Thymus (tissue), 11 donors: Measurements from ENCODE around the gene PTPRB. TPM values are rescaled to one million over a fixed set of nuclear protein-coding genes. Genes with fewer than 3 reads are reported as not detected.
A peak's percentile ranks its signal among the peaks of the same experiment; 100 is the strongest.

ENCODE experiments used
- DNase-seq, 9 donors: peaks; one replicate each; pipeline ENCODE4 v3.0.0-alpha.2; 2013; ENCODE audit warnings: low spot score in 9 of 9, low read depth in 6 of 9, missing footprints in 1 of 9
- H3K27ac ChIP-seq, 2 donors: one replicate each; pipeline ENCODE4 v1.5.1; 2013; ENCODE audit warnings: control low read depth in 1 of 2, low read depth in 1 of 2, low read length in 1 of 2, mild to moderate bottlenecking in 1 of 2, moderate library complexity in 1 of 2
- H3K27me3 ChIP-seq, 2 donors: one replicate each; pipeline ENCODE4 v1.5.1; 2013; ENCODE audit warnings: low read length in 1 of 2; ENCODE audit not compliant: control insufficient read depth in 2 of 2, insufficient read depth in 1 of 2
- H3K36me3 ChIP-seq, 2 donors: one replicate each; pipeline ENCODE4 v1.5.1; 2013; ENCODE audit warnings: low read length in 1 of 2, mild to moderate bottlenecking in 1 of 2, moderate library complexity in 1 of 2; ENCODE audit not compliant: control insufficient read depth in 2 of 2, insufficient read depth in 2 of 2
- H3K4me1 ChIP-seq, 2 donors: one replicate each; pipeline ENCODE4 v1.5.1; 2013; ENCODE audit warnings: low read length in 2 of 2; ENCODE audit not compliant: control insufficient read depth in 2 of 2, insufficient read depth in 2 of 2
- H3K4me3 ChIP-seq, 2 donors: one replicate each; pipeline ENCODE4 v1.5.1; 2013; ENCODE audit warnings: low read length in 2 of 2, control low read depth in 1 of 2, mild to moderate bottlenecking in 1 of 2
- H3K9me3 ChIP-seq, 2 donors: one replicate each; pipeline ENCODE4 v1.5.1; 2013; ENCODE audit warnings: low read length in 1 of 2, mild to moderate bottlenecking in 1 of 2; ENCODE audit not compliant: control insufficient read depth in 2 of 2, insufficient read depth in 1 of 2
- WGBS: extraction: QIAGEN DNeasy Blood & Tissue Kit; methylation state at CpG from one replicate; pipeline ENCODE4 v1.1.7; 2013; 5-methylcytosine and 5-hydroxymethylcytosine counted together
- polyA plus RNA-seq: library from polyadenylated mRNA; stranded (reverse); fragments of 200-250 nt; gene quantifications from one replicate; pipeline ENCODE4 v1.2.3, GENCODE V29; 2013
- total RNA-seq: library from RNA; stranded (reverse); fragments of 120-200 nt; gene quantifications from one replicate; pipeline ENCODE4 v1.2.4, GENCODE V29; 2013
- donor health status: healthy.

Gene PTPRB
- total and polyA plus RNA-seq, 2 donors, result 2.3 to 2.8 TPM

GRCh38 chr12:70590051-70590450 is 47.2 kb downstream of the PTPRB start:
- H3K9me3 ChIP-seq, result no peaks in the 10 kb centered on the region
- peak in 8 of 9 donors; percentile 29 to 63 (median 42) for DNase-seq
- no peak overlapping the region for H3K4me3 ChIP-seq
- H3K4me1 ChIP-seq, result no peaks in the 10 kb centered on the region
- 36% methylated on average over 6 of the region's 6 CpGs for WGBS
- H3K36me3 ChIP-seq, result no peaks in the 10 kb centered on the region
- H3K27me3 ChIP-seq, result no peaks in the 10 kb centered on the region
- no peak overlapping the region for H3K27ac ChIP-seq

- H3K36me3 ChIP-seq, result no peaks in the 10 kb centered on the region
These were observed 52.9 kb downstream of the PTPRB start for GRCh38 chr12:70584332-70584731.

GRCh38 chr12:70583251-70583650 is 54.0 kb downstream of the PTPRB start:
- Histone ChIP-seq H3K4me1 (no peaks in the 10 kb centered on the region), H3K9me3 (no peaks in the 10 kb centered on the region), H3K36me3 (no peaks in the 10 kb centered on the region), H3K4me3 (no peak overlapping the region), H3K27me3 (no peaks in the 10 kb centered on the region), H3K27ac (no peak overlapping the region)
- DNase-seq, result no peak
- WGBS, result 88% methylated on average over 2 of the region's 2 CpGs

More at GRCh38 chr12:70584332-70584731, 52.9 kb downstream of the PTPRB start:
- no peak for DNase-seq
- Histone ChIP-seq H3K4me1 (no peaks in the 10 kb centered on the region), H3K27me3 (no peaks in the 10 kb centered on the region), H3K27ac (no peak overlapping the region), H3K4me3 (no peak overlapping the region), H3K9me3 (no peaks in the 10 kb centered on the region)
- 99% methylated on average over 2 of the region's 2 CpGs for WGBS

- H3K27ac ChIP-seq, result no peak overlapping the region
- no peaks in the 10 kb centered on the region for H3K36me3 ChIP-seq
- no peak overlapping the region for H3K4me3 ChIP-seq
- DNase-seq, result no peak
- H3K9me3 ChIP-seq, result no peaks in the 10 kb centered on the region
- no peaks in the 10 kb centered on the region for H3K27me3 ChIP-seq
- H3K4me1 ChIP-seq, result no peaks in the 10 kb centered on the region
- 88% methylated on average over 1 of the region's 1 CpG for WGBS
These were observed 56.0 kb downstream of the PTPRB start for GRCh38 chr12:70581208-70581607.

- DNase-seq, result no peak
- Histone ChIP-seq H3K4me3 (no peak overlapping the region), H3K9me3 (no peaks in the 10 kb centered on the region), H3K36me3 (no peaks in the 10 kb centered on the region), H3K27ac (no peak overlapping the region), H3K4me1 (no peaks in the 10 kb centered on the region), H3K27me3 (no peaks in the 10 kb centered on the region)
- WGBS, result 52% methylated on average over 3 of the region's 3 CpGs
These were observed 60.0 kb downstream of the PTPRB start for GRCh38 chr12:70577283-70577634.

- Histone ChIP-seq H3K4me3 (no peak overlapping the region), H3K27me3 (no peaks in the 10 kb centered on the region), H3K9me3 (no peaks in the 10 kb centered on the region), H3K36me3 (no peaks in the 10 kb centered on the region), H3K4me1 (no peaks in the 10 kb centered on the region), H3K27ac (no peak overlapping the region)
- WGBS, result 80% methylated on average over 19 of the region's 19 CpGs
- DNase-seq, result peak in 8 of 9 donors; percentile 17 to 63 (median 26)
These were observed 60.6 kb downstream of the PTPRB start for GRCh38 chr12:70576341-70577282.

GRCh38 chr12:70571705-70572268 is 65.4 kb downstream of the PTPRB start:
- Histone ChIP-seq H3K27ac (no peak overlapping the region), H3K9me3 (no peaks in the 10 kb centered on the region), H3K4me1 (no peaks in the 10 kb centered on the region), H3K36me3 (no peaks in the 10 kb centered on the region), H3K4me3 (no peak overlapping the region), H3K27me3 (no peaks in the 10 kb centered on the region)
- WGBS, result 85% methylated on average over 3 of the region's 3 CpGs
- no peak for DNase-seq

GRCh38 chr12:70571029-70571428 is 66.2 kb downstream of the PTPRB start:
- Histone ChIP-seq H3K36me3 (no peaks in the 10 kb centered on the region), H3K27ac (no peak overlapping the region), H3K4me3 (no peak overlapping the region), H3K27me3 (no peaks in the 10 kb centered on the region), H3K4me1 (no peaks in the 10 kb centered on the region), H3K9me3 (no peaks in the 10 kb centered on the region)
- DNase-seq, result no peak
- WGBS, result 96% methylated on average over 8 of the region's 8 CpGs

GRCh38 chr12:70561550-70561949 is 75.7 kb downstream of the PTPRB start:
- Histone ChIP-seq H3K27me3 (no peaks in the 10 kb centered on the region), H3K4me3 (no peak overlapping the region), H3K27ac (no peak overlapping the region), H3K4me1 (no peaks in the 10 kb centered on the region), H3K9me3 (peaks cover 0 to 1% of the 10 kb centered on the region in 2 donors), H3K36me3 (no peaks in the 10 kb centered on the region)
- no peak for DNase-seq
- 95% methylated on average over 4 of the region's 4 CpGs for WGBS
